Smooth muscle cell (in vitro differentiated cells): ENCODE measurements around the gene UPK3A. TPM values are rescaled to one million over a fixed set of nuclear protein-coding genes. Genes with fewer than 3 reads are reported as not detected.

Experiments used
- DNase-seq: peaks from one replicate; lab custom pipeline; 2025; ENCODE audit not compliant: unreplicated experiment; lab: John Stamatoyannopoulos, UW
- H2AFZ ChIP-seq: fragments of 200-600 bp; sonication (generic); 2 replicates; pipeline ENCODE4 v1.6.0; 2016; ENCODE audit warnings: antibody characterized with exemption, low read depth, mild to moderate bottlenecking
- H3F3A ChIP-seq: fragments of 200-600 bp; sonication (generic); 2 replicates; pipeline ENCODE4 v1.6.0; 2017; ENCODE audit warnings: antibody characterized with exemption, low read depth
- H3K27ac ChIP-seq: fragments of 200-600 bp; sonication (generic); 2 replicates; pipeline ENCODE4 v1.5.1; 2016; ENCODE audit warnings: low read depth, mild to moderate bottlenecking
- H3K27me3 ChIP-seq: fragments of 200-600 bp; sonication (generic); 2 replicates; pipeline ENCODE4 v1.6.1; 2016; ENCODE audit warnings: low read depth, mild to moderate bottlenecking
- H3K36me3 ChIP-seq: fragments of 200-600 bp; sonication (generic); 2 replicates; pipeline ENCODE4 v1.5.1; 2016; ENCODE audit warnings: low read depth
- H3K4me1 ChIP-seq: fragments of 200-600 bp; sonication (generic); 2 replicates; pipeline ENCODE4 v1.5.1; 2016; ENCODE audit warnings: low read depth
- H3K4me2 ChIP-seq: fragments of 200-600 bp; sonication (generic); 2 replicates; pipeline ENCODE4 v1.6.0; 2016; ENCODE audit warnings: mild to moderate bottlenecking
- H3K4me3 ChIP-seq: fragments of 200-600 bp; sonication (generic); 2 replicates; pipeline ENCODE4 v1.5.1; 2016; ENCODE audit warnings: mild to moderate bottlenecking
- H3K79me2 ChIP-seq: fragments of 200-600 bp; sonication (generic); 2 replicates; pipeline ENCODE4 v1.6.0; 2016; ENCODE audit warnings: low read depth, mild to moderate bottlenecking
- H3K9ac ChIP-seq: fragments of 200-600 bp; sonication (generic); 2 replicates; pipeline ENCODE4 v1.6.0; 2016; ENCODE audit warnings: low read depth
- H3K9me3 ChIP-seq: fragments of 200-600 bp; sonication (generic); replicated peaks from 2 replicates; pipeline ENCODE4 v1.5.1; 2016; ENCODE audit warnings: low read depth
- H4K20me1 ChIP-seq: fragments of 200-600 bp; sonication (generic); 2 replicates; pipeline ENCODE4 v1.6.0; 2016; ENCODE audit warnings: low read depth
- WGBS: methylation state at CpG from one replicate; pipeline ENCODE4 v1.1.7; 2016; ENCODE audit warnings: low lambda C conversion rate; 5-methylcytosine and 5-hydroxymethylcytosine counted together
- polyA plus RNA-seq: library from polyadenylated mRNA; unstranded; fragments of >200 nt; fragmentation: Nextera tagmentation; extraction: Ambion mirVana; gene quantifications from 2 replicates; pipeline ENCODE4 v1.2.1, GENCODE V29; 2016
- total RNA-seq: library from RNA; depleted of rRNA; stranded (reverse); fragments of >200 nt; gene quantifications from 2 replicates; pipeline ENCODE4 v1.2.3, GENCODE V29; 2014
- TF ChIP-seq, protein P1 (sequence below): fragments of 200-600 bp; sonication (generic); IDR thresholded peaks from 2 replicates; pipeline ENCODE4 v1.5.1; 2017; ENCODE audit warnings: borderline replicate concordance, mild to moderate bottlenecking, antibody characterized with exemption; ENCODE audit not compliant: insufficient read depth, poor library complexity, severe bottlenecking

UPK3A gene
- total and polyA plus RNA-seq, 2 experiments from 2014 or later: not detected

DNA sequence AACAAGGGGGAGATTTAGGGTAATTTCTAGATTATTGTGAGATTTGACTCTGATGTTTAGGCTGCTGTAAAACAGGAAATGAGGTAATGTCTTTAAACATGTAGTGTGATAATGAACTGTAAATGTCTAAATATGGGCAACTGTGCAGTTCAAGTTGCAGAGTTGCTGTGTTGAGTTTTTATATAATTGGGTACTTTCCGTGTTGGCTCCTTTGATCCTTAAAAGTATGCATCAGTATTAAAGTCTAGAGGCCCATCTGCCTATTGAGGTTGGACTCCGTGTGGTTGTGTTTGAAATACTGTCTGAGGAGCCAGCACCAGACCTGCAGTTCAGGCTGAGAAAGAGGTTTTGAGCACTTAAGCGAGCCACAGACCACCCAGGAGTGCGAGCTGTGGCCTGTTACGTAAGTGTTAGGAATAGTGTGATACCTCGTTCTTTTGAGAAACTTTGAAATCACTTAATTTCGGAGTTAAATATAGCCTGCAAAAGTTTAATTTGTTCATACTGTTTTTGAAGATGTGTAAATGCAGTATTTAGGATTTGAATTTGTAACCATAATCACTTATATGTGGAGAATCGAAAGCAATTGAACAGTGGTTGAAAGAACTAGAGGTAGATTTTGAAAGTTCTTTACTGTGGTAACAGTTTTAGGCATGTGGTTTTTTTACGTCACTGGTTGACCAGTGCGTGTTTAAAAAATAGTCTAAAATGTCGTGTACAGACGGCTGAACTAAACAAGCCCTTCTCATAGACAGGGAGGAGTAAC is 34.0 kb downstream of the UPK3A start:
- peak overlapping the region; percentile 33 for H2AFZ ChIP-seq

DNA sequence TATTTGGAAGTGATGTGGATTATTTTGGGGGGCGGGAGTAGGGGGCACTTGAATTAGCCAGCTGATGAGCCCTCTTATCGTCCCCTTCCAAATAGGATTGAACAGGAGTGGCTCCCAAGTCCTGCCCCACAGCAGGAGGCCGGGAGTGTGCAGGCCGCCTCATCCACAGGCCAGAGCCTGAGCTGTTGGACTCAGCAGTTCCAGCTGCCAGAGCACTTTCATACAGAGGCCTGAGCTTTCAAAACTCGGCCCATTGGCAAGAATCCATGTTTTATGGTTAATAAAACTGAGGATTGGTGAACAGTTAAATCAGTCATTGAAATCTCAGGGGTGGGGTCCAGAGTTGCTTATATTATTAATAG is 34.6 kb downstream of the UPK3A start:
- no peak overlapping the region for H2AFZ ChIP-seq
- peak overlapping the region; percentile 81 for H3K9ac ChIP-seq
- TF ChIP-seq, protein P1, sequence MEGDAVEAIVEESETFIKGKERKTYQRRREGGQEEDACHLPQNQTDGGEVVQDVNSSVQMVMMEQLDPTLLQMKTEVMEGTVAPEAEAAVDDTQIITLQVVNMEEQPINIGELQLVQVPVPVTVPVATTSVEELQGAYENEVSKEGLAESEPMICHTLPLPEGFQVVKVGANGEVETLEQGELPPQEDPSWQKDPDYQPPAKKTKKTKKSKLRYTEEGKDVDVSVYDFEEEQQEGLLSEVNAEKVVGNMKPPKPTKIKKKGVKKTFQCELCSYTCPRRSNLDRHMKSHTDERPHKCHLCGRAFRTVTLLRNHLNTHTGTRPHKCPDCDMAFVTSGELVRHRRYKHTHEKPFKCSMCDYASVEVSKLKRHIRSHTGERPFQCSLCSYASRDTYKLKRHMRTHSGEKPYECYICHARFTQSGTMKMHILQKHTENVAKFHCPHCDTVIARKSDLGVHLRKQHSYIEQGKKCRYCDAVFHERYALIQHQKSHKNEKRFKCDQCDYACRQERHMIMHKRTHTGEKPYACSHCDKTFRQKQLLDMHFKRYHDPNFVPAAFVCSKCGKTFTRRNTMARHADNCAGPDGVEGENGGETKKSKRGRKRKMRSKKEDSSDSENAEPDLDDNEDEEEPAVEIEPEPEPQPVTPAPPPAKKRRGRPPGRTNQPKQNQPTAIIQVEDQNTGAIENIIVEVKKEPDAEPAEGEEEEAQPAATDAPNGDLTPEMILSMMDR: no peak
- 44% methylated on average over 5 of the region's 5 CpGs for WGBS
- H3K79me2 ChIP-seq: peaks cover 72% of the 10 kb centered on the region
- H3K36me3 ChIP-seq: no peaks in the 10 kb centered on the region
- H3K27me3 ChIP-seq: no peaks in the 10 kb centered on the region
- H4K20me1 ChIP-seq: peaks cover 9% of the 10 kb centered on the region
- peaks cover 35% of the 10 kb centered on the region for H3F3A ChIP-seq
- H3K9me3 ChIP-seq: no peaks in the 10 kb centered on the region
- DNase-seq: no peak
- H3K4me3 ChIP-seq: no peak overlapping the region
- peaks cover 19% of the 10 kb centered on the region for H3K4me1 ChIP-seq
- H3K4me2 ChIP-seq: peak overlapping the region; percentile 78
- peak overlapping the region; percentile 96 for H3K27ac ChIP-seq

More for the DNA sequence above, 34.0 kb downstream of the UPK3A start:
- DNase-seq: no peak
- Histone ChIP-seq H3K27me3 (no peaks in the 10 kb centered on the region), H3F3A (peaks cover 35% of the 10 kb centered on the region), H3K27ac (peak overlapping the region; percentile 96), H3K4me1 (peaks cover 25% of the 10 kb centered on the region), H3K4me3 (peak overlapping the region; percentile 22), H3K79me2 (peaks cover 75% of the 10 kb centered on the region), H4K20me1 (peaks cover 9% of the 10 kb centered on the region), H3K36me3 (no peaks in the 10 kb centered on the region), H3K4me2 (peak overlapping the region; percentile 78), H3K9ac (peak overlapping the region; percentile 81), H3K9me3 (no peaks in the 10 kb centered on the region)
- WGBS: 34% methylated on average over 12 of the region's 12 CpGs
- TF ChIP-seq, protein P1: no peak

DNA sequence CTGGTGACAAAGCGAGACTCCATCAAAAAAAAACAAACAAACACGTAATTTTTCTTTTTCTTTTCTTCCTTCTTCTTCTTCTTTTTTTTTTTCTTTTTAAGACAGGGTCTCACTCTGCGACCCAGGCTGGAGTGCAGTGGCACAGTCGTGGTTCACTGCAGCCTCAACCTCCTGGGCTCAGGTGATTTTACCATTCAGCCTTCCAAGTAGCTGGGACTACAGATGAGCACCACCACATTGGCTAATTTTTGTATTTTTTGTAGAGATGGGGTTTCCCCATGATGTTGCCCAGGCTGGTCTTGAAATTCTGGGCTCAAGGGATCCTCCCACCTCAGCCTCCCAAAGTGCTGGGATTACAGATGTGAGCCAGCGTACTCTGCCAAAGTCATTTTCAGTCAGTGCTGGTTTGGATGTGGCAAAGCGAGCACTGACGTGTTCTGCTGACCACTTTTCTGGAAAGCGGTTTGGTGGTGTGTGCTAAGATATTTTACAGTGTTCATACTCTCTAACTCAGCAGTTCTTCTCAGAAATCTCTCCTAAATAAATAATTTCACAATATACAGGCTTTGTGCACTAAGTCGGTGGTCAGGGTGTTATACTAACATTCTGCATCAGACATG is 35.7 kb downstream of the UPK3A start:
- TF ChIP-seq, protein P1: no peak
- peaks cover 9% of the 10 kb centered on the region for H4K20me1 ChIP-seq
- H3K4me3 ChIP-seq: no peak overlapping the region
- 80% methylated on average over 9 of the region's 9 CpGs for WGBS
- no peaks in the 10 kb centered on the region for H3K36me3 ChIP-seq
- H3K79me2 ChIP-seq: peaks cover 71% of the 10 kb centered on the region
- peaks cover 35% of the 10 kb centered on the region for H3F3A ChIP-seq
- peaks cover 19% of the 10 kb centered on the region for H3K4me1 ChIP-seq
- peak overlapping the region; percentile 81 for H3K9ac ChIP-seq
- H3K27me3 ChIP-seq: no peaks in the 10 kb centered on the region
- peak overlapping the region; percentile 96 for H3K27ac ChIP-seq
- no peak overlapping the region for H2AFZ ChIP-seq
- H3K9me3 ChIP-seq: no peaks in the 10 kb centered on the region
- no peak for DNase-seq
- H3K4me2 ChIP-seq: peak overlapping the region; percentile 78

DNA sequence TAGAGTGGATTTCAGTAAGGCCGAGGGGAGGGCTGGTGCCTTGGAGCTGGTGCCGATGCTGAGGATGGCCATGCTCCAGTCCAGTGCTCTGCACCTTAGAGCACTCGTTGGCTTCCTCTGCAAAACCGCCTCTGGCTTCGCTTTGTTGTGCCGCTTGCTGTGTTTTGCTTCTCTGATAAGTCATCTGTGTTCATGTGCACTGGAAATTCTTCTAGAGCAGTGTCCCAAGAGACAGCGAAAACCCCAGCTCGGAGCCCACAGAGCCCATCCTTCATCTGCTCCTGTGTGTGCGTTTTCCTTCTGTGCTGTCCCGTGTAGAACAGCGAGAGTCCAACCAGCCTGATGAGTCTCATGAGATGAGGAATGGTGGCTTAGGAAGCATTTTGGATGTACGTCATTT is 37.1 kb downstream of the UPK3A start:
- no peaks in the 10 kb centered on the region for H3K36me3 ChIP-seq
- H3K79me2 ChIP-seq: peaks cover 59% of the 10 kb centered on the region
- H4K20me1 ChIP-seq: peaks cover 9% of the 10 kb centered on the region
- no peak overlapping the region for H2AFZ ChIP-seq
- H3K27ac ChIP-seq: no peak overlapping the region
- no peaks in the 10 kb centered on the region for H3K27me3 ChIP-seq
- H3K4me2 ChIP-seq: no peak overlapping the region
- H3K4me3 ChIP-seq: no peak overlapping the region
- DNase-seq: no peak
- TF ChIP-seq, protein P1: no peak
- peaks cover 35% of the 10 kb centered on the region for H3F3A ChIP-seq
- WGBS: 89% methylated on average over 12 of the region's 12 CpGs
- H3K9me3 ChIP-seq: no peaks in the 10 kb centered on the region
- no peak overlapping the region for H3K9ac ChIP-seq
- H3K4me1 ChIP-seq: peaks cover 19% of the 10 kb centered on the region
